Measurements from ENCODE around the gene NOC4L. TPM values are rescaled to one million over a fixed set of nuclear protein-coding genes. Genes with fewer than 3 reads are reported as not detected.

Gene NOC4L
- total and polyA plus RNA-seq, 10 donors: 8.3 to 38.6 (median 16.4) TPM

DNA sequence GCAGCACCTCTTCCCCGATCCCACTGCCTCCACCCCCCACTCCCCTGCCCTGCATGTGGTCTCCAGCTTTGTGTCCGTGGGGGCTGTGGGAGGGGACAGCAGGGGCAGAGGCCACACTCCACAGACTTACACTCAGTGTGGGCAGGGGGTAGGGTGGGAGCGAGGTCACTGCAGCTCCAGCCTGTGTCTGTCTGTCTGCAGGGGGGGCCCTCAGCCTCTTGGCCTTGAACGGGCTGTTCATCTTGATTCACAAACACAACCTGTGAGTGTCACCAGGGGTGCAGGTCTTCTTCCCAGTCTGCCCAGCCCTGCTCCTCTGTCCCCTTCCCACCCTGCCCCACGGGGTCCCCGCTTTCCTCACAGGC is 6.5 kb downstream of the NOC4L start:
- TF ChIP-seq POLR2A (IDR thresholded peaks at IDR 0.05) (no peak), POLR2AphosphoS5 (IDR thresholded peaks at IDR 0.05) (no peak)
- TF ChIP-seq, protein P1, sequence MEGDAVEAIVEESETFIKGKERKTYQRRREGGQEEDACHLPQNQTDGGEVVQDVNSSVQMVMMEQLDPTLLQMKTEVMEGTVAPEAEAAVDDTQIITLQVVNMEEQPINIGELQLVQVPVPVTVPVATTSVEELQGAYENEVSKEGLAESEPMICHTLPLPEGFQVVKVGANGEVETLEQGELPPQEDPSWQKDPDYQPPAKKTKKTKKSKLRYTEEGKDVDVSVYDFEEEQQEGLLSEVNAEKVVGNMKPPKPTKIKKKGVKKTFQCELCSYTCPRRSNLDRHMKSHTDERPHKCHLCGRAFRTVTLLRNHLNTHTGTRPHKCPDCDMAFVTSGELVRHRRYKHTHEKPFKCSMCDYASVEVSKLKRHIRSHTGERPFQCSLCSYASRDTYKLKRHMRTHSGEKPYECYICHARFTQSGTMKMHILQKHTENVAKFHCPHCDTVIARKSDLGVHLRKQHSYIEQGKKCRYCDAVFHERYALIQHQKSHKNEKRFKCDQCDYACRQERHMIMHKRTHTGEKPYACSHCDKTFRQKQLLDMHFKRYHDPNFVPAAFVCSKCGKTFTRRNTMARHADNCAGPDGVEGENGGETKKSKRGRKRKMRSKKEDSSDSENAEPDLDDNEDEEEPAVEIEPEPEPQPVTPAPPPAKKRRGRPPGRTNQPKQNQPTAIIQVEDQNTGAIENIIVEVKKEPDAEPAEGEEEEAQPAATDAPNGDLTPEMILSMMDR (IDR thresholded peaks at IDR 0.05 in 8 of 11, conservative IDR thresholded peaks at IDR 0.05 in 3 of 11): no peak
- H3K9me3 ChIP-seq: no peaks in the 10 kb centered on the region
- H3K27ac ChIP-seq: no peak overlapping the region
- H3K4me1 ChIP-seq: peaks cover 8 to 40% (median 16%) of the 10 kb centered on the region in 6 donors
- no peak overlapping the region for H3K4me3 ChIP-seq
- 89 to 97% (median 92%) methylated on average over 3 to 6 of the region's 6 CpGs for WGBS, 5 donors
- peak; percentile 64 for DNase-seq
- H3K36me3 ChIP-seq: peaks cover 0 to 53% (median 34%) of the 10 kb centered on the region in 6 donors
- intact Hi-C loops (cut with DNase I; ENCODE audit: low total_unique reads): loop anchor here (10.0 kb wide), 2 partner anchors 264 to 464 kb away; partner anchors contain the start of genes LRCOL1 and P2RX2
- H3K27me3 ChIP-seq (replicated peaks in 1 of 7): no peaks in the 10 kb centered on the region

DNA sequence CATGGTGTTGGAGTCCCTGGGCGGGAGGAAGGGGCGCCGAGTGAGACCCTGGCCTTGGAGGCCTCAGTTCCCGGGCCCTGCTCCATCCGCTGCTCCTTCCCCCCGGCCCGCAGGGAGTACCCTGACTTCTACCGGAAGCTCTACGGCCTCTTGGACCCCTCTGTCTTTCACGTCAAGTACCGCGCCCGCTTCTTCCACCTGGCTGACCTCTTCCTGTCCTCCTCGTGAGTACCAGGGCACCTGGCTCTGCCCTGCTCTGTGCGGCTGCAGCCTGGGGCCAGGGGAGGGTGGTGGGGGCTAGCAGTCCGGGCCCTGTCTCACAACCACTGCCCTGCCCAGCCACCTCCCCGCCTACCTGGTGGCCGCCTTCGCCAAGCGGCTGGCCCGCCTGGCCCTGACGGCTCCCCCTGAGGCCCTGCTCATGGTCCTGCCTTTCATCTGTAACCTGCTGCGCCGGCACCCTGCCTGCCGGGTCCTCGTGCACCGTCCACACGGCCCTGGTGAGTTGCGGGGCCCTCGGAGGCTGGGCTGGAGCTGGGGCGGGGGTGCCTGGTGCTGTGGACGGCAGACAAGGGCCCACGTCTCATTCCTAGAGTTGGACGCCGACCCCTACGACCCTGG is 7.0 kb downstream of the NOC4L start:
- Histone ChIP-seq H3K9me3 (no peaks in the 10 kb centered on the region), H3K4me3 (no peak overlapping the region), H3K27ac (no peak overlapping the region), H3K36me3 (peaks cover 0 to 49% (median 34%) of the 10 kb centered on the region in 6 donors), H3K27me3 (replicated peaks in 1 of 7) (no peaks in the 10 kb centered on the region), H3K4me1 (peaks cover 7 to 35% (median 13%) of the 10 kb centered on the region in 6 donors)
- no peak for DNase-seq
- intact Hi-C loops (cut with DNase I; ENCODE audit: low total_unique reads): loop anchor here (10.0 kb wide), 2 partner anchors 264 to 464 kb away; partner anchors contain the start of genes LRCOL1 and P2RX2
- WGBS, 5 donors: 93 to 97% (median 95%) methylated on average over 28 to 36 of the region's 36 CpGs
- no peak for TF ChIP-seq POLR2AphosphoS5 (IDR thresholded peaks at IDR 0.05)
- TF ChIP-seq, protein P1 (IDR thresholded peaks at IDR 0.05 in 8 of 11, conservative IDR thresholded peaks at IDR 0.05 in 3 of 11): no peak

DNA sequence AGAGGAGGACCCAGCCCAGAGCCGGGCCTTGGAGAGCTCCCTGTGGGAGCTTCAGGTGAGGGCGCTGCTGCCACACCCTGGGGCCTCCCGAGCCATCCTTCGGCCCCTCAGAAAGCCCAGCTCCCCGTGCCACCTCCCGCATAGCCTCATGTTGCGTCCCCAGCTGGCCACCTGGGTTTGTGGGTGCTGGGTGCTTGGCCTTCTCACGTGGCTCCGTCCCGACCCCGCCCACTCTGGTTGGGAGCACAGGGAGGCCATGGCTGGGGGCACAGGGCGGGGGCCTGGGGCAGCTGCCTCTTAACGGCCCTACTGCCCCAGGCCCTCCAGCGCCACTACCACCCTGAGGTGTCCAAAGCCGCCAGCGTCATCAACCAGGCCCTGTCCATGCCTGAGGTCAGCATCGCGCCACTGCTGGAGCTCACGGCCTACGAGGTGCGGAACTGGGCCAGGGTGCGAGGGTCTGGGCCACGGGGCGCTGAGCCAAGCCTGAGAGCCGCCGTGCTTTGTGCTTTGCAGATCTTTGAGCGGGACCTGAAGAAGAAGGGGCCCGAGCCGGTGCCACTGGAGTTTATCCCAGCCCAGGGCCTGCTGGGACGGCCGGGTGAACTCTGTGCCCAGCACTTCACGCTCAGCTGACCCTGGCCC is 7.6 kb downstream of the NOC4L start:
- peak; percentile 73 for DNase-seq
- Histone ChIP-seq H3K36me3 (peaks cover 0 to 43% (median 33%) of the 10 kb centered on the region in 6 donors), H3K27me3 (replicated peaks in 1 of 7) (no peaks in the 10 kb centered on the region), H3K27ac (no peak overlapping the region), H3K4me1 (peaks cover 7 to 30% (median 13%) of the 10 kb centered on the region in 6 donors), H3K9me3 (no peaks in the 10 kb centered on the region), H3K4me3 (no peak overlapping the region)
- TF ChIP-seq POLR2AphosphoS5 (IDR thresholded peaks at IDR 0.05) (no peak), POLR2A (IDR thresholded peaks at IDR 0.05) (no peak)
- TF ChIP-seq, protein P1 (IDR thresholded peaks at IDR 0.05 in 8 of 11, conservative IDR thresholded peaks at IDR 0.05 in 3 of 11): no peak
- intact Hi-C loops (cut with DNase I; ENCODE audit: low total_unique reads): loop anchor here (10.0 kb wide), 2 partner anchors 263 to 463 kb away; partner anchors contain the start of genes LRCOL1 and P2RX2
- WGBS, 5 donors: 92 to 100% (median 95%) methylated on average over 4 to 32 of the region's 32 CpGs

DNA sequence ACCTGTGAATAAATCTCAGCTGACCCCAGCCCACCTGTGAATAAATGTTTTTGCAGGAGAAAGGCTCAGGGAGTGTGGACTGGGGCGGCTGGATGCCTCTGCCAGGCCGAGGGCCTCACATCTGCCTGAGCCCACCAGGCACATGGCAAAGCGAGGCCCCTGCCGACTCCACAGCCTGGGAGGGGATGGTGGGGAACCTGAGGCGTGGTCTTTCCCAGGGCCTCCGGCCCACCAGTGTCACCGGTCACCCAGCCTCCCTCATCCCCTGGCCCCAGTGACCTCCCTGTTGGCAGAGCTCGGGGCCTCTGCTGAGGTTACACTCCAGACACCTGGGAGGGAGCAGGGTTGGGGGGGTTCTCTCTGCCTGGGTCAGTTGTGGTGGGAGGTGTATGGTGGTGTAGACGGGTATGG is 8.2 kb downstream of the NOC4L start:
- TF ChIP-seq, protein P1 (IDR thresholded peaks at IDR 0.05 in 8 of 11, conservative IDR thresholded peaks at IDR 0.05 in 3 of 11): no peak
- no peak for TF ChIP-seq POLR2AphosphoS5 (IDR thresholded peaks at IDR 0.05)
- no peak for TF ChIP-seq POLR2A (IDR thresholded peaks at IDR 0.05)
- intact Hi-C loops (cut with DNase I; ENCODE audit: low total_unique reads): loop anchor here (10.0 kb wide), 2 partner anchors 262 to 462 kb away; partner anchors contain the start of genes LRCOL1 and P2RX2
- Histone ChIP-seq H3K27me3 (replicated peaks in 1 of 7) (no peaks in the 10 kb centered on the region), H3K9me3 (no peaks in the 10 kb centered on the region), H3K27ac (no peak overlapping the region), H3K4me3 (no peak overlapping the region), H3K4me1 (peaks cover 7 to 24% (median 12%) of the 10 kb centered on the region in 6 donors), H3K36me3 (peaks cover 0 to 38% (median 30%) of the 10 kb centered on the region in 6 donors)
- WGBS, 5 donors: 90 to 97% (median 92%) methylated on average over 8 to 9 of the region's 9 CpGs
- DNase-seq: no peak

Measured in spleen (tissue), 11 donors.